HG03108 (cell line): ENCODE data around the gene NF1.

Source experiments
- ATAC-seq: cut with Tn5 transposase; IDR thresholded peaks from one replicate; pipeline ENCODE4 v1.9.1; 2021; ENCODE audit warnings: moderate library complexity; ENCODE audit not compliant: unreplicated experiment

NF1 gene

GRCh38 chr17:31418773-31419350, 324.1 kb downstream of the NF1 start:
- no peak for ATAC-seq

GRCh38 chr17:31422443-31422842, 327.7 kb downstream of the NF1 start:
- ATAC-seq: no peak

GRCh38 chr17:31424944-31425281, 330.1 kb downstream of the NF1 start:
- ATAC-seq: no peak

- ATAC-seq: no peak
Observed at GRCh38 chr17:31425282-31426040, 330.7 kb downstream of the NF1 start.
